Upper lobe of right lung (tissue), 1 donor: Measurements from ENCODE around the gene GGT5. TPM values are rescaled to one million over a fixed set of nuclear protein-coding genes. Genes with fewer than 3 reads are reported as not detected.
"Not testable (repeated sequence)": the region's sequence is repeated elsewhere in the genome, so short reads cannot be mapped to it uniquely, and the experiment has no call there.

Experiments
- ATAC-seq: fragments of 200-7000 bp; cut with Tn5 transposase; one replicate; pipeline ENCODE4 v1.9.1; 2020; ENCODE audit warnings: mild to moderate bottlenecking, moderate library complexity
- DNase-seq: peaks from one replicate; pipeline ENCODE4 v3.0.0-alpha.2; 2020
- H3K27ac ChIP-seq: fragments of 200-600 bp; one replicate; pipeline ENCODE4 v1.8.0; 2022
- H3K27me3 ChIP-seq: fragments of 200-600 bp; one replicate; pipeline ENCODE4 v1.8.0; 2022; ENCODE audit warnings: mild to moderate bottlenecking
- H3K36me3 ChIP-seq: fragments of 200-600 bp; one replicate; pipeline ENCODE4 v1.8.0; 2022
- H3K4me1 ChIP-seq: fragments of 200-600 bp; one replicate; pipeline ENCODE4 v1.8.0; 2022
- H3K4me3 ChIP-seq: fragments of 200-600 bp; one replicate; pipeline ENCODE4 v1.8.0; 2022; ENCODE audit warnings: mild to moderate bottlenecking
- H3K9me3 ChIP-seq: fragments of 200-600 bp; one replicate; pipeline ENCODE4 v1.8.0; 2022
- CTCF ChIP-seq: fragments of 200-600 bp; IDR thresholded peaks from one replicate; pipeline ENCODE4 v1.8.0; 2022; ENCODE audit warnings: antibody characterized with exemption
- intact Hi-C: fragments of 100-400 bp; cut with DNase I; formaldehyde crosslinking; loops from one replicate; pipeline ENCODE4 v1.11.0; 2022
- long read RNA-seq: library from polyadenylated mRNA; unstranded; transcript quantifications from one replicate; pipeline ENCODE4 v2.0.0, GENCODE V29; 2021
- total RNA-seq: library from RNA; stranded (reverse); fragmentation: NEBNext Ultra II Directional; extraction: Animal tissue kit (Norgen Biotek cat#: 25700); gene quantifications from one replicate; pipeline ENCODE4 v1.2.1, GENCODE V29; 2021
- donor health status: DM: no; HTN: yes; CAD: no; lungs with severe emphysema.

Gene GGT5
- total RNA-seq = 66.5 TPM
- long read RNA-seq, transcript GGT5-202 (12 exons, 2,494 nt) = major isoform, 64 of 136 reads
- long read RNA-seq, transcript GGT5-201 (11 exons, 2,334 nt) = minor isoform, 11 of 136 reads
- long read RNA-seq, partial matches to known transcripts = 16 of 136 reads
- long read RNA-seq, other reads (novel, unspliced or antisense) = 43 of 136 reads

- DNase-seq = peak; percentile 86
- not testable (repeated sequence) for H3K36me3 ChIP-seq, H3K9me3 ChIP-seq, H3K27me3 ChIP-seq, ATAC-seq
- Histone ChIP-seq H3K27ac (peak within 1 kb of the TSS; percentile 90), H3K4me1 (peaks cover 47% of the 10 kb centered on the region), H3K4me3 (peak within 1 kb of the TSS; percentile 47)
- intact Hi-C loops = loop anchor here (10.0 kb wide), 1 partner anchor 50 kb away; no protein-coding TSS in a partner anchor
These were observed at the start of gene GGT5 for GRCh38 chr22:24245030-24245431. Gene GGT5, minus strand, starts transcription at chr22:24245082. Its CDS starts 357 bp downstream, at chr22:24244725.

- H3K9me3 ChIP-seq, H3K36me3 ChIP-seq, DNase-seq, ATAC-seq, intact Hi-C loops, H3K27me3 ChIP-seq, H3K4me3 ChIP-seq: not testable (repeated sequence)
- Histone ChIP-seq H3K4me1 (peaks cover 32% of the 10 kb centered on the region), H3K27ac (peak overlapping the region; percentile 39)
These were observed 47.4 kb upstream of the GGT5 start for GRCh38 chr22:24292202-24292830.

GRCh38 chr22:24291515-24292201 is 46.8 kb upstream of the GGT5 start:
- intact Hi-C loops = no loop called here
- Histone ChIP-seq H3K27ac (peak overlapping the region; percentile 39), H3K36me3 (no peaks in the 10 kb centered on the region), H3K4me3 (no peak overlapping the region), H3K9me3 (no peaks in the 10 kb centered on the region), H3K27me3 (no peaks in the 10 kb centered on the region), H3K4me1 (peaks cover 34% of the 10 kb centered on the region)
- no peak for ATAC-seq
- DNase-seq = no peak
- TF ChIP-seq CTCF = no peak

GRCh38 chr22:24290459-24290858 is 45.6 kb upstream of the GGT5 start:
- intact Hi-C loops = no loop called here
- Histone ChIP-seq H3K36me3 (no peaks in the 10 kb centered on the region), H3K4me3 (no peak overlapping the region), H3K27me3 (no peaks in the 10 kb centered on the region), H3K9me3 (no peaks in the 10 kb centered on the region), H3K4me1 (peaks cover 41% of the 10 kb centered on the region), H3K27ac (peak overlapping the region; percentile 61)
- no peak for TF ChIP-seq CTCF
- ATAC-seq (no peak), DNase-seq (no peak)

- peak overlapping the region; percentile 1 for H3K4me3 ChIP-seq
- peak; percentile 54 for ATAC-seq
- H3K36me3 ChIP-seq = no peaks in the 10 kb centered on the region
These were observed 44.9 kb upstream of the GGT5 start for GRCh38 chr22:24289741-24290163.

GRCh38 chr22:24289114-24289513 is 44.2 kb upstream of the GGT5 start:
- no peaks in the 10 kb centered on the region for H3K9me3 ChIP-seq
- H3K4me3 ChIP-seq = peak overlapping the region; percentile 1
- no peaks in the 10 kb centered on the region for H3K27me3 ChIP-seq
- peaks cover 49% of the 10 kb centered on the region for H3K4me1 ChIP-seq
- TF ChIP-seq CTCF = no peak
- intact Hi-C loops = no loop called here
- H3K27ac ChIP-seq = peak overlapping the region; percentile 61
- no peaks in the 10 kb centered on the region for H3K36me3 ChIP-seq
- DNase-seq = no peak
- peak; percentile 50 for ATAC-seq

More at GRCh38 chr22:24289741-24290163, 44.9 kb upstream of the GGT5 start:
- intact Hi-C loops = no loop called here
- Histone ChIP-seq H3K27me3 (no peaks in the 10 kb centered on the region), H3K4me1 (peaks cover 46% of the 10 kb centered on the region), H3K27ac (peak overlapping the region; percentile 61), H3K9me3 (no peaks in the 10 kb centered on the region)
- no peak for DNase-seq
- TF ChIP-seq CTCF = no peak

- H3K27me3 ChIP-seq, intact Hi-C loops, ATAC-seq, DNase-seq, H3K36me3 ChIP-seq, H3K9me3 ChIP-seq, H3K4me3 ChIP-seq, H3K27ac ChIP-seq: not testable (repeated sequence)
- peaks cover 49% of the 10 kb centered on the region for H3K4me1 ChIP-seq
These were observed 42.9 kb upstream of the GGT5 start for GRCh38 chr22:24287801-24288200.

- H3K9me3 ChIP-seq, ATAC-seq, H3K36me3 ChIP-seq, DNase-seq, H3K27ac ChIP-seq, H3K4me3 ChIP-seq, intact Hi-C loops, H3K27me3 ChIP-seq: not testable (repeated sequence)
- H3K4me1 ChIP-seq = peaks cover 52% of the 10 kb centered on the region
These were observed 42.3 kb upstream of the GGT5 start for GRCh38 chr22:24287212-24287611.
